Chondrocyte (in vitro differentiated cells): ENCODE data around the gene PGPEP1. TPM values are rescaled to one million over a fixed set of nuclear protein-coding genes. Genes with fewer than 3 reads are reported as not detected.
A peak's percentile ranks its signal among the peaks of the same experiment; 100 is the strongest.

ENCODE experiments used
- DNase-seq: peaks from one replicate; pipeline ENCODE4 v3.0.0; 2021; ENCODE audit warnings: mixed read lengths, low spot score
- H3K27ac Mint-ChIP-seq: one replicate; pipeline ENCODE4 v1.8.0; 2021; ENCODE audit warnings: mild to moderate bottlenecking, moderate library complexity, mixed read lengths; ENCODE audit not compliant: unreplicated experiment
- H3K27me3 Mint-ChIP-seq: 2 replicates; pipeline ENCODE4 v1.8.0; 2021; ENCODE audit warnings: low read depth, mixed read lengths
- H3K36me3 Mint-ChIP-seq: 2 replicates; pipeline ENCODE4 v1.8.0; 2021; ENCODE audit warnings: low read depth, mixed read lengths
- H3K4me1 Mint-ChIP-seq: 2 replicates; pipeline ENCODE4 v1.8.0; 2021; ENCODE audit warnings: low read depth, mild to moderate bottlenecking, mixed read lengths
- H3K4me3 Mint-ChIP-seq: one replicate; pipeline ENCODE4 v1.8.0; 2021; ENCODE audit warnings: mild to moderate bottlenecking, moderate library complexity, mixed read lengths; ENCODE audit not compliant: unreplicated experiment
- H3K9me3 Mint-ChIP-seq: 2 replicates; pipeline ENCODE4 v1.8.0; 2021; ENCODE audit warnings: low read depth, mixed read lengths
- CTCF ChIP-seq: fragments of 200-600 bp; sonication (generic); IDR thresholded peaks from 2 replicates; pipeline ENCODE4 v1.5.0; 2021; ENCODE audit warnings: antibody characterized with exemption, mild to moderate bottlenecking, moderate library complexity
- total RNA-seq: library from RNA; stranded (reverse); gene quantifications from 3 replicates; pipeline ENCODE4 v1.2.1, GENCODE V29; 2021

The PGPEP1 gene
- total RNA-seq, 1 donor from 2014 or later = 21.5 TPM

GRCh38 chr19:18298601-18299000, 41.8 kb upstream of the PGPEP1 start:
- DNase-seq = no peak
- Mint-ChIP-seq H3K4me1 (peaks cover 34% of the 10 kb centered on the region), H3K9me3 (no peaks in the 10 kb centered on the region), H3K36me3 (no peaks in the 10 kb centered on the region), H3K27me3 (no peaks in the 10 kb centered on the region), H3K27ac (no peak overlapping the region), H3K4me3 (no peak overlapping the region)
- no peak for TF ChIP-seq CTCF

- no peak for TF ChIP-seq CTCF
- Mint-ChIP-seq H3K27me3 (no peaks in the 10 kb centered on the region), H3K4me3 (no peak overlapping the region), H3K27ac (no peak overlapping the region), H3K9me3 (no peaks in the 10 kb centered on the region), H3K4me1 (peaks cover 41% of the 10 kb centered on the region), H3K36me3 (no peaks in the 10 kb centered on the region)
- no peak for DNase-seq
Observed at GRCh38 chr19:18299654-18300053, 40.7 kb upstream of the PGPEP1 start.

GRCh38 chr19:18300930-18301717, 39.3 kb upstream of the PGPEP1 start:
- Mint-ChIP-seq H3K4me3 (no peak overlapping the region), H3K9me3 (no peaks in the 10 kb centered on the region), H3K36me3 (no peaks in the 10 kb centered on the region), H3K27ac (peak overlapping the region; percentile 70), H3K27me3 (no peaks in the 10 kb centered on the region), H3K4me1 (peaks cover 53% of the 10 kb centered on the region)
- DNase-seq = no peak
- no peak for TF ChIP-seq CTCF

GRCh38 chr19:18301718-18302111, 38.7 kb upstream of the PGPEP1 start:
- H3K9me3 Mint-ChIP-seq = no peaks in the 10 kb centered on the region
- H3K4me3 Mint-ChIP-seq = no peak overlapping the region
- no peaks in the 10 kb centered on the region for H3K36me3 Mint-ChIP-seq
- DNase-seq = no peak
- TF ChIP-seq CTCF = no peak
- no peak overlapping the region for H3K27ac Mint-ChIP-seq
- H3K4me1 Mint-ChIP-seq = peaks cover 58% of the 10 kb centered on the region
- no peaks in the 10 kb centered on the region for H3K27me3 Mint-ChIP-seq

GRCh38 chr19:18304208-18304457, 36.3 kb upstream of the PGPEP1 start:
- TF ChIP-seq CTCF = no peak
- no peaks in the 10 kb centered on the region for H3K9me3 Mint-ChIP-seq

More at GRCh38 chr19:18304208-18304457, 36.3 kb upstream of the PGPEP1 start:
- no peaks in the 10 kb centered on the region for H3K27me3 Mint-ChIP-seq
- no peak for DNase-seq
- H3K27ac Mint-ChIP-seq = peak overlapping the region; percentile 98
- peaks cover 57% of the 10 kb centered on the region for H3K4me1 Mint-ChIP-seq
- peak overlapping the region; percentile 58 for H3K4me3 Mint-ChIP-seq
- H3K36me3 Mint-ChIP-seq = no peaks in the 10 kb centered on the region
